Esophagus squamous epithelium (tissue), 4 donors: ENCODE measurements around the gene PLA2G15.

Source experiments
- CTCF ChIP-seq, 6 experiments: fragments of 450-650 bp in 4 of 6; fragments of 200-600 bp in 2 of 6; sonication (generic) in 2 of 6; IDR thresholded peaks; one replicate each; pipeline ENCODE4 v1.5.1; 2016 to 2019; ENCODE audit warnings: antibody characterized with exemption in 6 of 6, mild to moderate bottlenecking in 4 of 6, moderate library complexity in 4 of 6
- POLR2A ChIP-seq, 4 donors: fragments of 450-650 bp; IDR thresholded peaks; one replicate each; pipeline ENCODE4 v1.6.1; 2017; ENCODE audit warnings: antibody characterized with exemption in 4 of 4, mild to moderate bottlenecking in 4 of 4, moderate library complexity in 3 of 4

GRCh38 chr16:68242085-68242484, 3.1 kb upstream of the PLA2G15 start:
- TF ChIP-seq POLR2A (IDR thresholded peaks at IDR 0.05) = no peak
- no peak for TF ChIP-seq CTCF (IDR thresholded peaks at IDR 0.05)
